Measurements from ENCODE around the gene UTP4.
A peak's percentile ranks its signal among the peaks of the same experiment; 100 is the strongest.
"Not testable (repeated sequence)": the region's sequence is repeated elsewhere in the genome, so short reads cannot be mapped to it uniquely, and the experiment has no call there.

The UTP4 gene

DNA sequence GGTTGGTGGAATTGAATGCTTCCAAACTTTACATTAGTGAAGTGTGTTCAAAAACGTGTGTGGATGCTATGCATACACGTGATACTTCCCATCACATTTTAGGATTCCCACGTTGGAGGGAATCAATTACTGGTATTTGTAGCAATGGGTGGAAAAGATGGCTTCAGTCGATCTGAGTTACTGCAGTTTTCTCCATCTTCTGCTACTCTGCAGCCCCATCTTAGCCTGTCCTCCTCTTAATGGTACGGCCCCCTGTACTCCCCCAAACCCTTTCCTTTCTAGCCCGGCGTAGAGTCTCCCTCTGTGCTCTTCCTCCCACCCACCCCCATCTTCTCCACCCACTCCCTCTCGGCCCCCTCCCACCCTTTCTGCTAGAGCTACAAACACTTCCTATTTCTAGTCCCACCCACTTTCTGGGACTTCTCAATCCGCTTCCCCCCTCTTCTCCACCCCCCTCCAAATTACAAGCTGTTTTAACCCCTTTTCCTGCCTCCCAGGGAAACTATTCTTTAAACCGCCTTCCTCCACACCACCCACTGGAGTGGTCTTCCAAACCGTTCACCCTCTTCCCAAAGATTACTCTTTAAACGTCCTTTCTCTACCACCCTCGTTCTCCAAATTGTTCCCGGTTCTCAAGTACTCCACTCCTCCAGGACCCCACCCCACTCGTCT is 1.1 kb upstream of the UTP4 start:
- no peak for DNase-seq (ENCODE audit: low read depth)

DNA sequence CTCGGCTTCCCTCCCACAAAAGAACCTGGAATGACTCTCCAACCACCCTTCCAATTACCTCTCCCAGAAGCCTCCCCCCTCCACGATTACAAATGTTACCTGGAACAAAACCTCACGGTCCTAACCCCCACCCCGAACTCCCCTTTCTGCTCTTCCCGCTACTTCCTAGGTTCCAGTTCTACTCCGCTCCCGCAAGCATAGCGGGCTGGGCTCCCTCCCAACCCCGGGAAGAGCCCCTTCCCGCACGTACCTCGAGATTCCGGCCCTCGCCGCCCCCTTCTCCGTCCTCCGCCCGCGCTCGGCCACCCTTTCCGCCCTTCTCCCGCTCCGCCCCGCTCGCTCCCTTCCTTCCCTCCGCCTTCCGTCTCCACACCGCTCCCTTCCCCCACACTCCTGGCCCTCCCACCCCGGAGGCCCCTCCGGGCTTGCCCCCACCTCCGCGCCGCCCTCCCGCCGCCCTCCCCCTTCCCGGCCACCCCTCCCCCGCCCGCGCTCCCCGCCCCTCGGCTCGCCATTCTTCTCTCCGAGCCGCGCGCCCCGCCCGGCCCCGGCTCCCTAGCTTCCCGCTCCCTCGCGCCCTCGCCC is 518 bp upstream of the UTP4 start:
- peak; percentile 83 for DNase-seq (ENCODE audit: low read depth)

DNA sequence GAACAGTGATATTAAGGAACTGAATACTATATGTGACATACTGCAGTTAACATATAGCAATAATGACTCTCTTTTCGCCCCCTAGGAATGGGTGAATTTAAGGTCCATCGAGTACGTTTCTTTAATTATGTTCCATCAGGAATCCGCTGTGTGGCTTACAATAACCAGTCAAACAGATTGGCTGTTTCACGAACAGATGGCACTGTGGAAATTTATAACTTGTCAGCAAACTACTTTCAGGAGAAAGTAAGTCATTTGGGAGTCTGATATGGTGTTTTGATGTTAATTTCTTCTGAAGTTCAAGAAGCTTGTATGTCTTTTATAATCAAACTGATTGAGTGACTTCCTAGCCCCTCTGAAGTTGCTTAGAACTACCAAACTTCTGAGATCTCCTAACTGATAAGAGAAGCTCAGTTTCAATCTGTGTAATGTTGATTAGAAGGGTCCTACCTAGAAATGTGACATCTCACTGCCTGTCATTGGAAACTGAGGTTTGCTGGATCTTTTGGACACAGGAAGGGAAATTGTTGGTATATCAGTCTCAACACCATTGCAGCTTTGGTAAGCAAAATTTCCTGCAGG is 1.0 kb downstream of the UTP4 start:
- DNase-seq (ENCODE audit: low read depth), result no peak

DNA sequence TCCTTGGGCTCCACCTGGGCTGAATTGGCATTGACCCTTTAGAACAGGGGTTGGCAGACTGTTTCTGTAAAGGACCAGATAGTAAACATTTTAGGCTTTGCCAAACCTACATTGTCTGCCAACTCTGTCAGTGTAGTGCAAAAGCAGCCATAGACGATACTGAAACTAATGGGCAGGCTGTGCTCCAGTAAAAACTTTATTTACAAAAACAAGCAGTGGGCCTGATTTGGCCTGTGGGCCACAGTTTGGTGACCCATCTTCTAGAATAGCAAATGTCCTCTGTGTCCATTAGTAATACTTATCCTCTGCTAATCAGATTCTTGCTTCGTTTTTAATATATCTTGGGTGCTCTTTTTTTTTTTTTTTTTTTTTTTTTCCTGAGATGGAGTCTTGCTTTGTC is 6.2 kb downstream of the UTP4 start:
- DNase-seq (ENCODE audit: low read depth), result no peak

DNA sequence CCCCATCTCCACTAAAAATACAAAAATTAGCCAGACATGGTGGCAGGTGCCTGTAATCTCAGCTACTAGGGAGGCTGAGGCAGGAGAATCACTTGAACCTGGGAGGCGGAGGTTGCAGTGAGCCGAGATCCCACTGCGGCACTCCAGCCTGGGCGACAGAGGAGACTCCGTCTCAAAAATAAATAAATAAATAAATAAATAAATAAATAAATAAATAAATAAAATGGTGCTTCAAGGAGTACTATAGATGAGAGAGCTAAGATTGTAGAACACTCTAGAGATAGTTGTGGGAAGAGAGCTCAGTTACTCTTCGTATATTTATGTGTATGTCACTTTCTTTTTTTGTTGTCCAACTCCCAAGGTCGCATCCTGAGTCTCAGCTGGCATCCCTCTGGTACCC is 7.0 kb downstream of the UTP4 start:
- not testable (repeated sequence) for DNase-seq (ENCODE audit: low read depth)

DNA sequence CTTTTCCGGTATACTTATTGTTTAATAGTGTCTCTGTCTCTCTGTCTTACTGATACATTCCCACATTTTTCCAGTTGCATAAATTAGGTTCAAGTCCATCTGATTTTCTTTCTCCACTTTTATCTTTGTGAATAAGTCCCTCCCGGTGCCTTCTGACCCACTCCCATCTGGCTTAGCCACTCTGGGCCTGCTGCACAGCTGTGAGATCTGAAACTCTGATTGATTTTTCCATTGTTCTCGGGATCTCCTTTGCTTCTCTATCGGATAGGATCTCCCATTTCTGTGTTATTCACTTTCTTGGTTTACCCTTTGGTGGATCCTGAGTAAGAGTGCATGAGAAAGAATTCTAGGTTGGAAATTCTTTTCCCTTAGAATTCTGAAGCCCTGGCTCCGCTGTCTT is 8.6 kb downstream of the UTP4 start:
- DNase-seq (ENCODE audit: low read depth), result no peak

DNA sequence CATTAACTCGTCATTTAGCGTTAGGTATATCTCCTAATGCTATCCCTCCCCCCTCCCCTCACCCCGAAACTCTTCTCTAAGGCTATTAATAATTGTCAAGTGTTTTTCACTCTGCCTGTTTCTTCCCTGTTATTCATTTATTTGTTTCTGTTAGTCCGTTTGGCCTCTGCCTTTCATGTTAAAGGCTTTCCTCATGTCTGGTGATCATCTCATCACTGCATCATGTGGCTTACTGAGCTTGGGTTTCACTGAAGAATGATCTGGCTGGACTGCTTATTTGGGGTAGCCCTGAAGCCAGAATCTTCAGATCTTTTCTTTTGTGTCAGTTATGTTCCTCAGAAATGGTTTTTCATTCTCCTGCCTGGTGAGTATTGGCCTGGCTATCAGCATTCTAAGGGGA is 9.5 kb downstream of the UTP4 start:
- DNase-seq (ENCODE audit: low read depth), result no peak

DNA sequence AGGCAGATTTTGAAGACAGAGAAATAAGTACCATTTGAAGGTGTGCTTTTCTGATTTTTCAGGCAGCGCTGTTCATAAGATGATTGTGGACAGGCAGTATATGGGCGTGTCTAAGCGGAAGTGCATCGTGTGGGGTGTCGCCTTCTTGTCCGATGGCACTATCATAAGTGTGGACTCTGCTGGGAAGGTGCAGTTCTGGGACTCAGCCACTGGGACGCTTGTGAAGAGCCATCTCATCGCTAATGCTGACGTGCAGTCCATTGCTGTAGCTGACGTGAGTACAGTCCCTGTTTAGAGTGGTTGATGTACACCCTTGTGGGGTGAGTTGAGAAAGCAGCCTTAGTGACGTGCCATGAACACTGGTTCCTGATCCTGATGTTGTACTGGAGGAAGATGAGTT is 10.7 kb downstream of the UTP4 start:
- no peak for DNase-seq (ENCODE audit: low read depth)

DNA sequence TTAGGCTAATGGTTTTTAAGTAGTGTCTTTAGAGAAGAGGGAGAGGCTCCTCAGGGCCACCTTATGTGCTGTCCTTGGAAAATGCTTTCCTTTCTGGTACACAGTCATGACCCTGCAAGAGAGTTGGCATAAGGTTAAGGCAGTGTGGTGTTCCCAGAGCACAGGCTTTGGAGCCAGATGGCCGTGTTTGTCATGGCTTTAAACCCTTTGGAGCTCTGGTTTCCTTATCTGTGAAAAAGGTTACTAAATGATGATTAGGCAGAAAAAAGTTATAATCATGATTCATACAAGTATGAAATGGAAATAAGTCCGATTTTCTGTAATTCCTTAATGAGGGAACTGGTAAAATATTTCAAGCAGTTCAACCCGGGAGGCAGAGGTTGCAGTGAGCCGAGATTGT is 13.2 kb downstream of the UTP4 start:
- peak; percentile 61 for DNase-seq (ENCODE audit: low read depth)

DNA sequence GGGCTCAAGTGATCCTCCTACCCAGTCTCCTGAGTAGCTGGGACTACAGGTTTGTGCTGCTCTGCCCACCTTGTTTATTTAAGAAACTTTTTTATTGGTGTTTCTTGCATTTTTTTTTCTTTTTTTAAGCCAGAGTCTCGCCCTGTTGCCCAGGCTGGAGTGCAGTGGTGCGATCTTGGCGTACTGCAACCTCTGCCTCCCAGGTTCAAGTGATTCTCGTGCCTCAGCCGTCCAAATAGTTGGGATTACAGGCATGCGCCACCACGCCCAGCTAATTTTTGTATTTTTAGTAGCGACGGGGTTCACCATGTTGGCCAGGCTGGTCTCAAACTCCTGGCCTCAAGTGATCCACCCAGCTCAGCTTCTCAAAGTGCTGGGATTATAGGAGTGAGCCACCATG is 17.2 kb downstream of the UTP4 start:
- DNase-seq (ENCODE audit: low read depth), result not testable (repeated sequence)

DNA sequence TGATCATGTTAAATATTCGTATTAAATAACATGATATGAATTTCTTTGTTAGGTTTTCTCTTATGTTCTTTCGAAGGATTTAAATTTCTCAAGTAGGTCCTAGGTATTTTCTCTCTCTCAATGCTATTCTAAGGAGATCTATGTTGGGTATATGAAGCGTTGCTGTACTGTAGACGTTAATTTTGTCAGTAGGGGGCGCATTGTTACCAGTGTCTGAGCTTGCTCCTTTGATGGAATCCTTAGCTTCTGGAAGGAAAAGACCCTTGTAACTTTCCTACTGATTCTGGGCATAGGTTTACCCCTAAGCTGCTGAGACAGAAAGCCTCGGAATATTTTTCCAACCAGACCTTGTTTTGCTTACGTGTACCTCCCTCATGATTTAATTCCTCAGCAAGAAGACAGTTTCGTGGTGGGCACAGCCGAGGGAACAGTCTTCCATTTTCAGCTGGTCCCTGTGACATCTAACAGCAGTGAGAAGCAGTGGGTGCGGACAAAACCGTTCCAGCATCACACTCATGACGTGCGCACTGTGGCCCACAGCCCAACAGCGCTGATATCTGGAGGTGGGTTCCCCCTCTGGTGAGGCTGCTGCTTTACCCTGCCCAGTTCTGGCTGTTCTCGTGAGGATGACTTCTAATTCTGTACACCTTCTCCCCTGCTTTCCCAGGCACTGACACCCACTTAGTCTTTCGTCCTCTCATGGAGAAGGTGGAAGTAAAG is 17.9 kb downstream of the UTP4 start:
- peak; percentile 77 for DNase-seq (ENCODE audit: low read depth)

DNA sequence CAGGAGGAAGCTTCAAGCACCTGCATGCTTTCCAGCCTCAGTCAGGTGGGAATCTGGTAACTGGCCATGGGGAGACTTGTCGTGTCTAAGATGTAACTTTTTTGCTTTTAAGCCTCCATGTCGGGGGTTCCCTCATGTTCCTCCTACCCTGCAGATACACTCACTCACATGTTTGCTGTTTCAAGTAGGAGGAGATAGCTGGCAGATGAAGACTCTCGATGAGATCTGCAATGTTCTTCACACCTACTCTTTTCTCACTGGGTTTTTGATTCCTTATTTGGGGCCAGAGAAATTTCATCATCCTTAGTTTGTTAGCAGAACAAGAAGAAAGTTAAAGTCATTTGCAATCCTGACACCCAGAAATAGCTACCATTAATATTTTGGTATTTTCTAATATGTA is 24.7 kb downstream of the UTP4 start:
- no peak for DNase-seq (ENCODE audit: low read depth)

DNA sequence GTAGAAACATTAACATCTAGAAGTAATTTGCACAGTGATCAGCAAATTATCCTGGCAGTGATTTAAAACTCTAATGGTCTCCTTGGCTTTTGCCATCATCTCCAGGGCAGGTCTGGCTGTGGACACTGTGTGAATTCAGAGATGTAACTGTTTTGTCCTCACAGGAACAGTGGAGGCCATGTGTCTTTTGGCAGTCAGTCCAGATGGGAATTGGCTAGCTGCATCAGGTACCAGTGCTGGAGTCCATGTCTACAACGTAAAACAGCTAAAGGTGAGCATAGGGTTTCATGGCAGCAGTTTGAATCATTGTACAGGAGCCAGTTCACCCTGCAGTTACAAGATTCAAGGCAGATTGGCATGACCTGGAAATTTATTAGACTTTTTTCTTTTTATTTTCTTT is 27.7 kb downstream of the UTP4 start:
- DNase-seq (ENCODE audit: low read depth), result no peak

DNA sequence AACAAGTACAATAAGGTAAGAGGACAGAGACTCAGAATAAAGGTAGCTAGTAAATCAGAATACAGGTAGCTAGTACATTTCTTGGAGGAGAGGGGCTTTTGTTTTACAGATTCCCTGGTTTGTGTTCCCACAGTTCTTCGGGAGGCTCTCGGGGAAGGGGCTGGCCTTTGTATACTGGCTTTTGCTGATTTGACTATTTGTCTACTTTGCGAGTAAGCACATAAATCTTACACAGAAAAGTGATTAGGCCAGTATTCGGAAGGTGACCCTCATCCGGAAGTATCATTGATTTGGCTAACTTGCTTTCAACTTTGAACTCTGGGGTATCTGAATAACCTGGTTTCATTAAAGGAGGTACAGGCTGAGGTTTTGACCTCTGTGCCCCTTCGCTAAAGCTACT is 33.1 kb downstream of the UTP4 start:
- no peak for DNase-seq (ENCODE audit: low read depth)

DNA sequence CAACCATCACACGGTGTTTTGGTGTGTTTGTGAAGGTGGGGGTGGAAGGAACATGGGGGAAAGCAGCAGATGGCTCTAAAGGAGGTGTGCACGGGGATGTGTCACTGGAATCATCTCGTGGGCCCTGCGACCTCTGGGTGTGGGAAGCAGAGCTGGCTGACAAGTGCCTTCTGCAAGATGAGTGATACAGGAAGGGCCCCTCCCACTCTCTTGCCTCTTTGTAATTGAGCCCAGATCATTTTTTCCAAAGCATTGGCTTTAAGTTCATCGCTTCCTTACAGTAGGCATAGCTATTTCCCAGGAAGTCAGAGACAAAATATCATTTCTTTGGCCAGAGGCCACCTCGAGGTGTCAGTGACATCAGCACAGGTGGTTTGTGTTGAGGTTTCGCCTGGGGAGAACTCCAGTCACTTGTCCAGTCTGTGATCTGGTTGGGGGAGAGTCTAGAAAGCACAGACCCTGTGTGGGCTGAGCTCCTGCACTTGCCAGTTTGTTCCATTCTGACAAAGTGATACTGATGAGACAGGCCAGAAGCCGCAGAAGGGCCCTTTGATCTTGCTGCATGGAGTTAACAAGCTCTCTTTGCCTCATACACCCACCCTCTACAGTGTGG is 33.9 kb downstream of the UTP4 start:
- DNase-seq (ENCODE audit: low read depth), result peak; percentile 46

DNA sequence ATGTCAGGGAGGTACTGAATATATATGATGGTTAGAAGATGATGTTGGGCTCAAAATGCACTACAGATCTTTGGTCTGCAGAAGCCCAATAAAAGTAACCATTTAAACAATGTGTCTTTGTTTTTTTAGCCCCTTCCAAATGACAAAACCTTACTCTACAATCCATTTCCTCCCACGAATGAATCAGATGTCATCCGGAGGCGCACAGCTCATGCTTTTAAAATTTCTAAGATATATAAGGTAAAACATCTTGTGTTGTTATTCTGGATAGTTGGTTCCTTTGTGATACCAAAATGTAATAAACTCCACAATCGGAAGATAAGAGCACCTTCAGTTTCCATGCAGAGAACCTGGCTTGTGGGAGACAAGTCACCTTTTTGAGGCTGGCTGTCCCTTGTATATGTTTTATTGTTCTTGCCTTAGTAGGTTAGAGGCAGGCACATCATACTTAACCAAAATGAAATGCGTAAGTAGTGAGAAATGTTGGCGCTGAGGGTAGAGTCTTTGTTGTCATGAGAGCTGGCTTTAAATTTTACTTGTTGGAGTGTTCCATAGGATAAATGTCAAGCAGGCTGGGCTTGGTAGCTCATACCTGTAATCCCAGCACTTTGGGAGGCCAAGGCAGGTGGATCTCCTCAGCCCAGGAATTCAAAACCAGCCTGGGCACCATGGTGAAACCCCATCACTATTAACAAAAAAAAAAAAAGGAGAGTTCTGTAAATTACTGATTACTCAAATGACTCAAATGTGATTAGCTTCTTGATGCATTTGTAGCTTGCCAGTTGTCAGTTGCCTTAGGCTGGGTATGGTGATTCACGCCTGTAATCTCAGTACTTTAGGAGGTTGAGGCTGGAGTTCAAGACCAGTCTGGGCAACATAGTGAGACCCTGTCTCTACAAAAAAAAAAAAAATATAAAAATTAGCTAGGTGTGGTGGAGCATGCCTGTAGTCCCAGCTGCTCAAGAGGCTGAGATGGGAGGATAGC is 34.8 kb downstream of the UTP4 start:
- peak; percentile 37 for DNase-seq (ENCODE audit: low read depth)

DNA sequence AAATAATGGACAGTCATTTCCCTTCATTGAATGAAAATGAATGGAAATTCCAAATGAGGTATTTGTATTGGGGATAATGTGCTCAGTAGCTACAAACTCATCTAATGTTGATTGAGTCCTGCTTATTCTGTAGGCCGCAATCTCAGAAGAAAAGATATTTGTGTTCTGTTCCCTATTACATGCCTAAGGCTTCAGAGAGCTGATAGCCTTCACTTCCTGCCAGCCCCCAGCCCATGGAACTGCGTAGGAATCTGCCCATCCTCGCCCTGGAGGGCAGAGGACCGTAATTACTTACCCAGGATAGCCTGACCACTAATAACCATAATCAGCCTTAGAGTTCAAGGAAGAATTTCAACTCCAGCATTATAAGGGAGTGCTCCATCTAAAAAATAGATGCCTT is 36.6 kb downstream of the UTP4 start:
- DNase-seq (ENCODE audit: low read depth), result no peak

DNA sequence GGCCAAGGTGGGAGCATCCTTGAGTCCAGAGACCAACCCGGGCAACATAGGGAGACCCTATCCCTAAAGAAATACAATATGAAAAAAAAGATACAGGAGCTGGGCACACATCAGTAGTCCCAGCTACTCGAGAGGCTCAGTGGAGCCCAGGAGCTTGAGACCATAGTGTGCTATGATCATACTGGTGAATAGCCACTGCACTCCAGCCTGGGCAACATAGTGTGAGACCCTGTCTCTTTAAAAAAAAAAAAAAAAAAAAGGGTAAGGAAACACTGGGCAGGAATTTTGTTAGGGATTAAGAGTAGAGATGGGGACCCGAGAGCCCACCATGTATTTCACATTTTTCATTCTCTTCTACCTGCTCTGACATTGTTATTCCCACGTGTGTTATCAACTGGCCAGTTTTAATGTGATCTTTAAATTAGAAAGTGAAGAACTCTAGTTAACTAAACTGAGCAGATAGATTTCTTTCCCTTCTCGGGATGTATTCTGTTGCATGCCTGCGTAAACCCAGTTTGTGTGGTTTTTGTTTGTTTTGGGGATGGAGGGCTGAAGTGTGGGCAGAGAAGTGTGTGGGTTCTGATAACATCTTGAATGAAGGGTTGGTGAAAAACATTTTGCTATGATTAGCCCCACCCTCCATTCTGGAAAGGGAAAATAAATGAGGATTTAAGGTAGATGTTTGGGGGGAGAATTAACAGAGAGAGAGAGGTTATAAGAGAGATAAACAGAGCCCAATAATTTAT is 37.3 kb downstream of the UTP4 start:
- no peak for DNase-seq (ENCODE audit: low read depth)

DNA sequence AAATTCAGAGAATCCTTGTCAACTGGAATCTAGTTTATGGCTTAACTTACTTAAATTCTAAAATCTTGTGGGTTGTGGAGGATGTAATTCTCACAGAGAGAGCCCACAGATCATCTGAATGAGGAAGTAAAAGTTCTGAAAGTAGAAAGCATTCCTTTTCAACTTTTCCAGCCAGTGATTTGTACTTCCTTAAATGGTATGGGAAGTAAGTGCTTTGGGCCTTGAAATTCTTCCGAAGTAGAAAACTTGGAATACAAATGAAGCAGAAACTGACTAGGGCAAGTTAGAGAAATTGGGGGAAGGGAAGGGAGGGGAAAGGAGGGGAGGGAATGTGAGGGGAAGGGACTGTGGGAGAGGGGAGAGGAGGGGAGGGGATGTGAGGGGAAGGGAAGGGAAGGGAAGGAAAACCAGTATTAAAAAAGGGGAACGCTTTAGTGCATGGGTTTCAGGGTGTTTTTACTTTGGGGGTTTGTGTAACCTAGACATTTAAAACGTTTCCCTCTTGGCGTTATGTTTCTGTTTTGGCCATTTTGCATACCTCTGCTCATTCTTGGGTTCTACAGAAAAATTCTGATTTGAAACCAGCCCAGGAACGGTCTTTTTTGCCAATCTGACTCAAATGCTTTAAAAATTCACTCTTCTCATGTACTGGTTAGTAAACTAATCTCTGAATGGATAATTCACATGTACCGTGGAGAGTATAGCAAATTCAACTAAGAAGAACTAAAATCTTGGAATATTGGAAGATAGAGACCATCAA is 39.1 kb downstream of the UTP4 start:
- peak; percentile 41 for DNase-seq (ENCODE audit: low read depth)
